Measurements from ENCODE around the gene SLAMF9. TPM values are rescaled to one million over a fixed set of nuclear protein-coding genes. Genes with fewer than 3 reads are reported as not detected.

The SLAMF9 gene
- total RNA-seq, 5 donors from 2014 or later (not counting 1 experiment from before 2014, with no cell fraction given), result not detected

GRCh38 chr1:159986531-159986930 lies 32.5 kb upstream of the SLAMF9 start:
- no peak overlapping the region for H3K27ac Mint-ChIP-seq
- peaks cover 4 to 5% (median 4%) of the 10 kb centered on the region in 3 donors for H3K4me1 Mint-ChIP-seq
- Histone ChIP-seq H3K4me3 (ENCODE audit: control insufficient read depth in 1 of 2, extremely low read depth in 1 of 2, low read length in 1 of 2) (no peak overlapping the region), H3K27ac (ENCODE audit: low read length) (no peak overlapping the region), H3K27me3 (replicated peaks in 1 of 2; ENCODE audit: control insufficient read depth in 2 of 2, extremely low read depth in 1 of 2, insufficient read depth in 2 of 2, low read length in 1 of 2) (peaks cover 0 to 20% of the 10 kb centered on the region in 2 experiments), H3K36me3 (ENCODE audit: control insufficient read depth in 2 of 2, extremely low read depth in 1 of 2, insufficient read depth in 1 of 2, low read length in 1 of 2) (no peaks in the 10 kb centered on the region), H3K4me1 (ENCODE audit: control insufficient read depth in 1 of 2, extremely low read depth in 1 of 2, insufficient read depth in 2 of 2, low read length in 2 of 2) (no peaks in the 10 kb centered on the region), H3K9me3 (no peaks in the 10 kb centered on the region)
- DNase-seq (no peak), ATAC-seq (replicated peaks in 1 of 4) (no peak)
- H3K9me3 Mint-ChIP-seq, result no peaks in the 10 kb centered on the region
- CTCF ChIA-PET, result no interaction called here
- peaks cover 11 to 37% of the 10 kb centered on the region in 2 donors for H3K27me3 Mint-ChIP-seq
- no peak overlapping the region for H3K4me3 Mint-ChIP-seq
- WGBS (ENCODE audit: insufficient coverage), result no CpG with 5 or more reads among the region's 1 CpG
- H3K36me3 Mint-ChIP-seq, result no peaks in the 10 kb centered on the region
- POLR2A ChIA-PET, result no interaction called here

- CTCF ChIA-PET, result no interaction called here
- Histone ChIP-seq H3K4me1 (ENCODE audit: control insufficient read depth in 1 of 2, extremely low read depth in 1 of 2, insufficient read depth in 2 of 2, low read length in 2 of 2) (no peaks in the 10 kb centered on the region), H3K36me3 (ENCODE audit: control insufficient read depth in 2 of 2, extremely low read depth in 1 of 2, insufficient read depth in 1 of 2, low read length in 1 of 2) (no peaks in the 10 kb centered on the region), H3K27me3 (replicated peaks in 1 of 2; ENCODE audit: control insufficient read depth in 2 of 2, extremely low read depth in 1 of 2, insufficient read depth in 2 of 2, low read length in 1 of 2) (peaks cover 0 to 24% of the 10 kb centered on the region in 2 experiments), H3K9me3 (no peaks in the 10 kb centered on the region), H3K4me3 (ENCODE audit: control insufficient read depth in 1 of 2, extremely low read depth in 1 of 2, low read length in 1 of 2) (no peak overlapping the region), H3K27ac (ENCODE audit: low read length) (no peak overlapping the region)
- no peaks in the 10 kb centered on the region for H3K9me3 Mint-ChIP-seq
- no peak for ATAC-seq (replicated peaks in 1 of 4)
- H3K27me3 Mint-ChIP-seq, result peaks cover 11 to 37% of the 10 kb centered on the region in 2 donors
- H3K27ac Mint-ChIP-seq, result no peak overlapping the region
- no peaks in the 10 kb centered on the region for H3K36me3 Mint-ChIP-seq
- DNase-seq, result no peak
- POLR2A ChIA-PET, result no interaction called here
- H3K4me1 Mint-ChIP-seq, result peaks cover 0 to under 1% (median 0%) of the 10 kb centered on the region in 3 donors
- H3K4me3 Mint-ChIP-seq, result no peak overlapping the region
- WGBS (ENCODE audit: insufficient coverage), result no CpG with 5 or more reads among the region's 2 CpGs
Measured at GRCh38 chr1:159986093-159986492, 32.1 kb upstream of the SLAMF9 start.

GRCh38 chr1:159985473-159985872 lies 31.4 kb upstream of the SLAMF9 start:
- Histone ChIP-seq H3K27me3 (replicated peaks in 1 of 2; ENCODE audit: control insufficient read depth in 2 of 2, extremely low read depth in 1 of 2, insufficient read depth in 2 of 2, low read length in 1 of 2) (peaks cover 0 to 24% of the 10 kb centered on the region in 2 experiments), H3K4me3 (ENCODE audit: control insufficient read depth in 1 of 2, extremely low read depth in 1 of 2, low read length in 1 of 2) (no peak overlapping the region), H3K27ac (ENCODE audit: low read length) (no peak overlapping the region), H3K36me3 (ENCODE audit: control insufficient read depth in 2 of 2, extremely low read depth in 1 of 2, insufficient read depth in 1 of 2, low read length in 1 of 2) (no peaks in the 10 kb centered on the region), H3K4me1 (ENCODE audit: control insufficient read depth in 1 of 2, extremely low read depth in 1 of 2, insufficient read depth in 2 of 2, low read length in 2 of 2) (no peaks in the 10 kb centered on the region), H3K9me3 (no peaks in the 10 kb centered on the region)
- ChIA-PET POLR2A (no interaction called here), CTCF (no interaction called here)
- Mint-ChIP-seq H3K36me3 (no peaks in the 10 kb centered on the region), H3K4me1 (no peaks in the 10 kb centered on the region), H3K27me3 (peaks cover 16 to 43% of the 10 kb centered on the region in 2 donors), H3K4me3 (no peak overlapping the region), H3K9me3 (no peaks in the 10 kb centered on the region), H3K27ac (no peak overlapping the region)
- 76% methylated on average over 4 of the region's 6 CpGs for WGBS (ENCODE audit: insufficient coverage)
- DNase-seq (no peak), ATAC-seq (replicated peaks in 1 of 4) (no peak)

GRCh38 chr1:159983681-159984080 lies 29.6 kb upstream of the SLAMF9 start:
- no peaks in the 10 kb centered on the region for H3K4me1 ChIP-seq (ENCODE audit: control insufficient read depth in 1 of 2, extremely low read depth in 1 of 2, insufficient read depth in 2 of 2, low read length in 2 of 2)
- no peak overlapping the region for H3K4me3 Mint-ChIP-seq
- ChIA-PET CTCF (no interaction called here), POLR2A (no interaction called here)
- H3K36me3 ChIP-seq (ENCODE audit: control insufficient read depth in 2 of 2, extremely low read depth in 1 of 2, insufficient read depth in 1 of 2, low read length in 1 of 2), result no peaks in the 10 kb centered on the region
- H3K9me3 ChIP-seq, result no peaks in the 10 kb centered on the region
- 64% methylated on average over 4 of the region's 5 CpGs for WGBS (ENCODE audit: insufficient coverage)
- no peaks in the 10 kb centered on the region for H3K36me3 Mint-ChIP-seq
- peaks cover 30 to 48% of the 10 kb centered on the region in 2 donors for H3K27me3 Mint-ChIP-seq
- DNase-seq (no peak), ATAC-seq (replicated peaks in 1 of 4) (no peak)
- no peak overlapping the region for H3K4me3 ChIP-seq (ENCODE audit: control insufficient read depth in 1 of 2, extremely low read depth in 1 of 2, low read length in 1 of 2)
- H3K27ac ChIP-seq (ENCODE audit: low read length), result no peak overlapping the region
- no peaks in the 10 kb centered on the region for H3K9me3 Mint-ChIP-seq
- no peaks in the 10 kb centered on the region for H3K4me1 Mint-ChIP-seq
- no peak overlapping the region for H3K27ac Mint-ChIP-seq
- peaks cover 0 to 28% of the 10 kb centered on the region in 2 experiments for H3K27me3 ChIP-seq (replicated peaks in 1 of 2; ENCODE audit: control insufficient read depth in 2 of 2, extremely low read depth in 1 of 2, insufficient read depth in 2 of 2, low read length in 1 of 2)

GRCh38 chr1:159982280-159982679 lies 28.2 kb upstream of the SLAMF9 start:
- peaks cover 30 to 41% of the 10 kb centered on the region in 2 donors for H3K27me3 Mint-ChIP-seq
- no peak for ATAC-seq (replicated peaks in 1 of 4)

GRCh38 chr1:159981351-159982055 lies 27.5 kb upstream of the SLAMF9 start:
- H3K4me1 Mint-ChIP-seq, result no peaks in the 10 kb centered on the region
- POLR2A ChIA-PET, result no interaction called here
- H3K9me3 Mint-ChIP-seq, result no peaks in the 10 kb centered on the region
- Histone ChIP-seq H3K36me3 (ENCODE audit: control insufficient read depth in 2 of 2, extremely low read depth in 1 of 2, insufficient read depth in 1 of 2, low read length in 1 of 2) (no peaks in the 10 kb centered on the region), H3K27me3 (replicated peaks in 1 of 2; ENCODE audit: control insufficient read depth in 2 of 2, extremely low read depth in 1 of 2, insufficient read depth in 2 of 2, low read length in 1 of 2) (peaks cover 0 to 24% of the 10 kb centered on the region in 2 experiments), H3K4me3 (ENCODE audit: control insufficient read depth in 1 of 2, extremely low read depth in 1 of 2, low read length in 1 of 2) (no peak overlapping the region), H3K27ac (ENCODE audit: low read length) (no peak overlapping the region), H3K9me3 (no peaks in the 10 kb centered on the region), H3K4me1 (ENCODE audit: control insufficient read depth in 1 of 2, extremely low read depth in 1 of 2, insufficient read depth in 2 of 2, low read length in 2 of 2) (no peaks in the 10 kb centered on the region)
- H3K27ac Mint-ChIP-seq, result no peak overlapping the region
- ATAC-seq (replicated peaks in 1 of 4), result no peak
- no peaks in the 10 kb centered on the region for H3K36me3 Mint-ChIP-seq
- peaks cover 30 to 39% of the 10 kb centered on the region in 2 donors for H3K27me3 Mint-ChIP-seq
- CTCF ChIA-PET, result no interaction called here
- DNase-seq, result no peak
- 93% methylated on average over 6 of the region's 6 CpGs for WGBS (ENCODE audit: insufficient coverage)
- no peak overlapping the region for H3K4me3 Mint-ChIP-seq

More at GRCh38 chr1:159982280-159982679, 28.2 kb upstream of the SLAMF9 start:
- no peaks in the 10 kb centered on the region for H3K9me3 ChIP-seq
- Mint-ChIP-seq H3K27ac (peak overlapping the region in 1 of 2 donors; percentile 7), H3K4me1 (no peaks in the 10 kb centered on the region), H3K36me3 (no peaks in the 10 kb centered on the region), H3K4me3 (no peak overlapping the region), H3K9me3 (no peaks in the 10 kb centered on the region)
- H3K27me3 ChIP-seq (replicated peaks in 1 of 2; ENCODE audit: control insufficient read depth in 2 of 2, extremely low read depth in 1 of 2, insufficient read depth in 2 of 2, low read length in 1 of 2), result peaks cover 0 to 24% of the 10 kb centered on the region in 2 experiments
- CTCF ChIA-PET, result interaction anchor here in 1 of 2 donors (0.5 kb wide), 1 partner anchor 23 kb away, joined by 4 read pairs; no protein-coding TSS in a partner anchor
- no peak overlapping the region for H3K27ac ChIP-seq (ENCODE audit: low read length)
- no peaks in the 10 kb centered on the region for H3K36me3 ChIP-seq (ENCODE audit: control insufficient read depth in 2 of 2, extremely low read depth in 1 of 2, insufficient read depth in 1 of 2, low read length in 1 of 2)
- H3K4me1 ChIP-seq (ENCODE audit: control insufficient read depth in 1 of 2, extremely low read depth in 1 of 2, insufficient read depth in 2 of 2, low read length in 2 of 2), result no peaks in the 10 kb centered on the region
- H3K4me3 ChIP-seq (ENCODE audit: control insufficient read depth in 1 of 2, extremely low read depth in 1 of 2, low read length in 1 of 2), result no peak overlapping the region
- WGBS (ENCODE audit: insufficient coverage), result 94% methylated on average over 3 of the region's 6 CpGs
- DNase-seq, result no peak
- POLR2A ChIA-PET, result no interaction called here

Measured in T-cell (primary cell).